Adrenal gland (tissue), 5 donors: ENCODE measurements around the gene IFITM1.

ENCODE experiments used
- POLR2A ChIP-seq, 2 donors: fragments of 450-650 bp; IDR thresholded peaks; one replicate each; pipeline ENCODE4 v1.6.1; 2017; ENCODE audit warnings: antibody characterized with exemption in 2 of 2, mild to moderate bottlenecking in 2 of 2, moderate library complexity in 1 of 2
- TF ChIP-seq, protein P1 (sequence below), 6 experiments: fragments of 450-650 bp in 4 of 6; fragments of 200-600 bp in 2 of 6; sonication (generic) in 1 of 6; IDR thresholded peaks; 1 replicate in 5 of 6; 2 replicates in 1 of 6; pipeline versions ENCODE4 v1.5.1 to v1.8.0; 2016 to 2021; ENCODE audit warnings: antibody characterized with exemption in 6 of 6, mild to moderate bottlenecking in 2 of 6, moderate library complexity in 1 of 6
- donor health status: DM: no; HTN: no; CAD: no.

DNA sequence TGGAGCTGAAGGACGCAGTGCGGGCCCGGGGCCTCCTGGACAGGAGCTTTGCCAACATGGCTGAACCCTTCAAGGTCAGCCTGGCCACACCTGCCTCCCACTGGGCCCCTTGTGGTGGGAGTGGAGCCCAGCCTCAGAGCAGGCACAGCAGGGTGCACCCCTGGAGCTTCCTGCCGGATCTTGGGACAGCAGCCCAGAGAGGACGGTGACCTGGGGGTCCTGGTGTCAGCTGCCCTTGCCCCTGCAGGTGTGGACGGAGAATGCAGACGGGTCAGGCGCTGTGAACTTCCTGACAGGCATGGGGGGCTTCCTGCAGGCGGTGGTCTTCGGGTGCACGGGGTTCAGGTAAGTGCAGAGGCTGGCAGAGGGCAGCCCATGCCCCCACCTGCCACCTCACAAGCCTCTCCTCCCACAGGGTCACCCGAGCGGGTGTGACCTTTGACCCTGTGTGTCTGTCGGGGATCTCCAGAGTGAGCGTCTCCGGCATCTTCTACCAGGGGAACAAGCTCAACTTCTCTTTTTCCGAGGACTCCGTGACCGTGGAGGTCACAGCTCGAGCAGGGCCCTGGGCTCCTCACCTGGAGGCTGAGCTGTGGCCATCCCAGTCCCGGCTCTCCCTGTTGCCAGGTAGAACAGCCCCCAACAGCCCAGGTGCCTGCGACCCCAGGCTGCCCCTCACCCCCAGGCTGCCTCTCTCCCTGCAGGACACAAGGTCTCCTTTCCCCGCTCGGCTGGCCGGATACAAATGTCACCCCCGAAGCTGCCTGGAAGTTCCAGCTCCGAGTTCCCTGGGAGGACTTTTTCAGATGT is 19.8 kb upstream of the IFITM1 start:
- TF ChIP-seq, protein P1, sequence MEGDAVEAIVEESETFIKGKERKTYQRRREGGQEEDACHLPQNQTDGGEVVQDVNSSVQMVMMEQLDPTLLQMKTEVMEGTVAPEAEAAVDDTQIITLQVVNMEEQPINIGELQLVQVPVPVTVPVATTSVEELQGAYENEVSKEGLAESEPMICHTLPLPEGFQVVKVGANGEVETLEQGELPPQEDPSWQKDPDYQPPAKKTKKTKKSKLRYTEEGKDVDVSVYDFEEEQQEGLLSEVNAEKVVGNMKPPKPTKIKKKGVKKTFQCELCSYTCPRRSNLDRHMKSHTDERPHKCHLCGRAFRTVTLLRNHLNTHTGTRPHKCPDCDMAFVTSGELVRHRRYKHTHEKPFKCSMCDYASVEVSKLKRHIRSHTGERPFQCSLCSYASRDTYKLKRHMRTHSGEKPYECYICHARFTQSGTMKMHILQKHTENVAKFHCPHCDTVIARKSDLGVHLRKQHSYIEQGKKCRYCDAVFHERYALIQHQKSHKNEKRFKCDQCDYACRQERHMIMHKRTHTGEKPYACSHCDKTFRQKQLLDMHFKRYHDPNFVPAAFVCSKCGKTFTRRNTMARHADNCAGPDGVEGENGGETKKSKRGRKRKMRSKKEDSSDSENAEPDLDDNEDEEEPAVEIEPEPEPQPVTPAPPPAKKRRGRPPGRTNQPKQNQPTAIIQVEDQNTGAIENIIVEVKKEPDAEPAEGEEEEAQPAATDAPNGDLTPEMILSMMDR (IDR thresholded peaks at IDR 0.05), result no peak
- no peak for TF ChIP-seq POLR2A (IDR thresholded peaks at IDR 0.05)
